Stimulated activated CD4-positive, alpha-beta T cell treated with anti-CD3 and anti-CD28 coated beads, TNF-alpha, amount 100 ng/mL, for 1 hour (primary cell): ENCODE measurements around the gene ACSM3.
"Not testable (repeated sequence)": the region's sequence is repeated elsewhere in the genome, so short reads cannot be mapped to it uniquely, and the experiment has no call there.

ENCODE experiments used
- DNase-seq, 3 donors: peaks; one replicate each; pipeline ENCODE4 v3.0.0-alpha.2; 2020; ENCODE audit warnings: low read depth in 3 of 3, low spot score in 1 of 3

Gene ACSM3

GRCh38 chr16:20803561-20804214 is 39.9 kb downstream of the ACSM3 start:
- DNase-seq, result no peak

DNA sequence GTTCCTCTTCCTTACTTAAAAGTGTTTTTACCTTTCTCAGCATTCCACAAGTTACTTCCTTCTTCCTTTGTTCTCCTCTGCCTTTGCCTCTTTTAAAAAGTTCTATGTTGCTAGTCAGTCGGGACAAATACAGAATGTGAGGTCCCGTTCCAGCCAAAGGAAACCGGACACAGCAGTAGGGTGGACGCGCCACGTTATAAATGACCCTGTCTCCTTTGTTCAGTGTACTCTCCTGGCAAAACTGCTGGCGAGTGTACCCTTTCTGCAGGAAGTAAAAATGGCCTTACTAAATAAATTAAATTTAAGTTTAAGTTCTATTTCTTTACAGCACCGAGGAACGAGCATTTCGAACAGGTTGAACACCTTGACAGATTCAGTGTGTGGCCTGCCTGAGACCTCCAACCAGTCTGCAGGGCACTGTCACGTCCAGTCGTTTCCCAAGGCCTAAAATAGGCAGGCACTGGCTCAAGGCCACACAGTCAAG is 41.9 kb downstream of the ACSM3 start:
- DNase-seq, result not testable (repeated sequence)

DNA sequence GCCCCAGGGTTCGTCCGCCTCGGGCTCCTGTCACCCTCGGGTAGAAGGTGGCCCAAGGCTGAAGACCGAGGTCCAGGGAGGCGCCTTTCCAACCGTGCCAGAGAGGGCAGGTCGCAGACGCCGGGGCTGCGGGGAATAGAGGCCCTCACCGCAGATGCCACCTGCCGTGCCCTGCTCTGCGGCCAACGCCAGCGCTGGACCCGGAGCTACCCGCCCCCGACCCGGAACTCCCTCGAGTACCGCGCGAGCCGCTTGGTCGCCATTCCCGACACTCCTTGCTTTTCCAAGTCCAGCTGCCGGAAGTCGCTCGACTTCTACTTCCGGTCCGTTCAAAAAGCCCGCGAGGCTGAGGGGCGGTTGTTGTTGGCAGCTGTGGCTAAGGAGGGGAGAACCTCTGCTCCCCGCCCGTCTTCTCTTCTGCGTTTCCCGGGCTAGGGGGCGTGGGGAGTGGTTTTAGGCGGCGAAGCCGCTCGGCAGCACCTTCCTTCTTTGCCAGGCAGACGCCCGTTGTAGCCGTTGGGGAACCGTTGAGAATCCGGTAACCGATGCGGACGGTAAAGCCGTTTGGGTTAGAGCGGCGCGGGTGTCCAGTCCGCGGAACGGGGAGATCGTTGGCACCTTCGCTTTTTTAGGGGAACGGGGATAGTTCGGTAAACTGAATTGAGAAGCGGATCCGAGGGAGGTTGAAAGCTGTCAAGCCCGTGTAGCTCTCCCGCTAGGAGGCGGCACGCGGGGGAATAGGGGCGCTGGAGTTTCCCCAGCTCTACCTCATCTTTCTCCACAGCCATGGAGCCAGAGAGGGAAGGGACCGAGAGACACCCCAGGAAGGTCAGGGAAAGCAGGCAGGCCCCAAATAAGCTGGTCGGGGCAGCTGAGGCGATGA is 42.6 kb downstream of the ACSM3 start, which contains the start of the genes ERI2 and REXO5:
Gene ERI2, minus strand, starts transcription at position 305 of the 883 bp plus-strand sequence. Its CDS starts 42 bp downstream, at position 263.
Gene REXO5, plus strand, starts transcription at position 360 of the 883 bp plus-strand sequence. Its CDS starts 427 bp downstream, at position 787.
- peak; percentile 21 to 58 (median 36) for DNase-seq

DNA sequence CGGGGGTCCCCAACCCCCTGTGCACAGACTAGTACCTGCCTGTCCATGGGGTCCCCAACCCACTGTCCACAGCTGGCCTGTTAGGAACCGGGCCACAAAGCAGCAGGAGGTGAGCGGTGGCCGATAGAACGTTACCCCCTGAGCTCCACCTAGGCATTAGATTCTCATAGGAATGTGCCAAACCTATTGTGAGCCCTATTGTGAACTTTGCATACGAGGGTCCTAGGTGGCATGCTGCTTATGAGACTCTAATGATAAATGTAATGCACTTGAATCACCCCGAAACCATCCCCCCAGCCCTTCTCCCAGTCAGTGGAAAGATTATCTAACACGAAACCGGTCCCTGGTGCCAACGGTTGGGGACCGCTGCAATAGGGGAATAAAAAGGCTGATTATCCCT is 44.0 kb downstream of the ACSM3 start:
- no peak for DNase-seq

GRCh38 chr16:20811889-20812439 is 48.1 kb downstream of the ACSM3 start:
- DNase-seq, result no peak

GRCh38 chr16:20812510-20812909 is 48.7 kb downstream of the ACSM3 start:
- no peak for DNase-seq

DNA sequence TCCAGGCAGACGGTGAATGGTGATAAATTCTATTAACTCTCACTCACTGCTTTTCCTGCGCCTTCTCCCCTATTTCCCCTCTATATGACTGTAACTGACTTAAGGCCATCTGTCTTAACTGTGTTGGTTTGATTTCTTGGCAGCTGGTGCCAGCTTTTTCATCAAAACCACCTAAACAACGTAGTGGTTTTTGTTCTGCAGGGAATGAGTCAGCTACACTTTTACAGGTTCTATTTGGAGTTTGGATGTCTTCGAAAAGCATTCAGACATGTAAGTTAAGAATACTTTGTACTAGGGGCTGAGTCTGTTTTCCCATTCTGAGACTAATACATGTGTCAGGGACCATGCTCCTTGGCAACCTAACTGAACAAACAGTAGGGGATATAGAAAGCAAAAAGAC is 51.0 kb downstream of the ACSM3 start:
- DNase-seq, result no peak

DNA sequence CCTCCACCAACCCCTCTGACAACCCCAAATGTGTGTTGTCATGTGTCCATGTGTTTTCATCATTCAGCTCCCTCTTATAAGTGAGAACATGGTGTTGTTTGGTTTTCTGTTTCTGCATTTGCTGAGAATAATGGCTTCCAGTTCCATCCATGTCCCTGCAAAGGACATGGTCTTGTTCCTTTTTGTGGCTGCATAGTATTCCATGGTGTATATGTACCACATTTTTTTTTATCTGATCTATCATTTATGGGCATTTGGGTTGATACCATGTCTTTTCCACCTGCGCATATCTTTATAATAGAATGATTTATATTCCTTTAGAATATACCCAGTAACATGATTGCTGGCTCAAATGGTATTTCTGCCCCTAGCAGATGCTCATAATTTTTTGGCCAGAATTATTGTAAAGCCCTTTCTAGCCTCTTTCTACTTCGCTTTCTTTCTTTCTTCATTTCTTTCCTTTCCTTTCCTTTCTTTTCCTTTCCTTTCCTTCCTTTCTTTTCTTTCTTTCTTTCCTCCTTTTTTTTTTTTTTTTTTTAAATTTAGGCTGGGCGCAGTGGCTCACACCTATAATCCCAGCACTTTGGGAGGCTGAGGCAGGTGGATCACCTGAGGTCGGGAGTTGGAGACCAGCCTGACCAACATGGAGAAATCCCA is 55.2 kb downstream of the ACSM3 start:
- no peak for DNase-seq

GRCh38 chr16:20821682-20822081 is 57.9 kb downstream of the ACSM3 start:
- no peak for DNase-seq

GRCh38 chr16:20822521-20823325 is 58.9 kb downstream of the ACSM3 start:
- no peak for DNase-seq

DNA sequence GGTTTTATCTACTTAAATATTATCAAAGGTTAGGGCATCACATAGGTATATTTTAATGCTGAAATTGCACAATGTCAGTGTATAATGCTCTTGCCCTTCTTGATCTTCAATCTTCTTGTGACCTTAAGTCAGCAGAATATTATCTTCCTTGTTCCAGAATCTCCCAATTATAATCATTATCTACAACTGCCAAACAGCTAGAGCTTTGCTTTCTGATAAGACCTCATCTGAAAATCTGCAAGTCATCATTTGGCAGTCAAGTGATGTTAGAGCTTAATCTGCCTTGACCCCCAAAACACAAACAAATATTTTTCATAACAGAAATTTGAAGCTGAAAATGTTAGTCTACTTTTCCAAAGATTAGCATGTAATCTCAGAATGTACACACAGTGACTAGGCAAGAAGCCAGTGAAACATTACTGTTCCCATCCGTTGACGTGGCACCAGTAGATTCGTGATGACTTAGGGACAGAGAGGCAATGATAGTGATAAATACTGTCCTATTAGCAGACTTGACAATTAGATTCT is 62.3 kb downstream of the ACSM3 start:
- no peak for DNase-seq

DNA sequence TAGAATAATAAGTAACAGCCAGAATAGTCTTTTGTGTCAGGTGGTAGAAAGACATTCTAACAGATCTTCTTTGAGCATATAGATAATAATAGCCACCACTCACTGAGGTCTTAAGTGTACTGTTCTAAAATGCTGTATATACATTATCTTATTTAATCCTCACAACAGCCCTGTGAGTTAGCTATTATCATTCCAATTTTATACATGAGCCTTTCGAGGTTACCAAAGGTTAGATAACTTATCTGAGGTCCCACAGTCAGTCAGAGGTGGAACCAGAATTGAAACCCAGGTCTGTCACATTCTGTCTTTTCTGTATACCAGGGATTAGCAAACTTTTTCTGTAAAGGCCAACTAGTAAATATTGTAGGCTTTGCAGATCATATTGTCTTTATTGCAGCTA is 65.7 kb downstream of the ACSM3 start:
- no peak for DNase-seq

DNA sequence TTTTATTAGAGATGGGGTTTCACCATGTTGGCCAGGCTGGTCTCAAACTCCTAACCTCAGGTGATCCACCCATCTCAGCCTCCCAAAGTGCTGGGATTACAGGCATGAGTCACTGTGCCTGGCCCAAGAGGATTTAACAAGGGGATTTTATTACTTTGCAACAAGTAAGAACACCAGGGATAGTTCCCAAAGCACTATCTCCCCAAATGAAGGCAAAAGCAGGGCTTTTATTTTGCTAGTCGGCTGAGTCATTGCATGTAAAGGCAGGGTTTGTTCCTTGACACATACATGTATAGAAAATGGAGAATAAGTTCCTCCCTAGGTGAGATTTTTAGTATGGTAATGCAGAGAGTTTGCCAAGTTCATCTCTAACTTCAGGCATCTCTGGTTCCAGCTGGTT is 66.6 kb downstream of the ACSM3 start:
- DNase-seq, result no peak

- DNase-seq, result no peak
These were observed 69.3 kb downstream of the ACSM3 start for GRCh38 chr16:20833086-20833485.

DNA sequence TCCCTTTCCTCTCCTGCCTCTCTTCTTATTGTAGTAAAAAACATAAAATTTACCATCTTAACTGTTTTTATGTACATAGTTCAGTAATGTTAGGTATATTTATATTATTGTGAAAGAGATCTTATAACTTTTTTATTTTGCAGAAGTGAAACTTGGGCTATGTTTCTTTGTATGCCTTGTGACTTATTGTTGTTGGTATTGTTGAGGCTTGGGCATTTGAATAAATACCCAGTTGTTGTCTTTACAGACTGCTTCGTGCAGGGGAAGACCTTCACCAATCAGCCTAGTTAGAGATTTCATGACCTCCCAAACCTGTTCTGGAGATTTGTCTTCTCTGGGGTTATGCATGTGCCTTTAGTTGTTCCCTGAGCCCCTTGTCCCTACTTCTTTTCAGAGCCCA is 74.4 kb downstream of the ACSM3 start:
- DNase-seq, result no peak

DNA sequence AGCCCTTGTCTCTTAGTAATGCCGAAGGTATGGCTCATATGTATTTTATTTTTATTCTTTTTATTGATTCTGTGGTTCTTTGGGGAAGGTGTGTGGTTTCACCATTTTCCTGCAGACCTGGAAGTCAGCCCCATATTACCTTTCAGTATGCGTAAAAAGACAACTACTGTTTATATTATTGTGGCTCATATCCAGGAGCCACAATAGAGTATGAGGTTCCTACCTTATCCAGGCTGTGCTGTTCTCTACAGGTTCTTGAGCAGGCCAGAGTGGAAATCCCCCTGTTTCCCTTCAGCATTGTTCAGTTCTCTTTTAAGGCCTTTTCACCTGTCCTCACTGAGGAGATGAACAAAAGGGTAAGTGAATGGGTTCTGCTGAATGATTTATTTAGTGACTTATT is 75.7 kb downstream of the ACSM3 start:
- DNase-seq, result no peak

DNA sequence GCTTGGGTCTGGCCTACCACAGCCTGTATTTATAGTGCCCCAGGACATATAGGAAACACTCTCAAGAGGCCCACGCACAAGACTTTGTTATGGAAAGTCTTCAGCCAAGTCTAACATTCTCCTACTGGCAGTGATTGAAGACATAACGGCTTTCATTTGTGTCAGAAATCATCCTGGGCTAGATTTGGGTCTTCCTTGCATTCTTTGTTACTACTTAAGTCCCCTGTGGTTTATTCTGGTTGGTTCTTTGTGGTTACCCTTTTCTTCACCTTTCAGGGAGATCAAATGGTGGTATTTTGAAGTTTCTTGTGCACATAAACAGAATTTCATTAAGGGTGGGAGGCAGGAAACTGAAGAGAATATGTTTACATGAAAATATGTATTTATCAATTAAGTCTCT is 80.2 kb downstream of the ACSM3 start:
- no peak for DNase-seq

DNA sequence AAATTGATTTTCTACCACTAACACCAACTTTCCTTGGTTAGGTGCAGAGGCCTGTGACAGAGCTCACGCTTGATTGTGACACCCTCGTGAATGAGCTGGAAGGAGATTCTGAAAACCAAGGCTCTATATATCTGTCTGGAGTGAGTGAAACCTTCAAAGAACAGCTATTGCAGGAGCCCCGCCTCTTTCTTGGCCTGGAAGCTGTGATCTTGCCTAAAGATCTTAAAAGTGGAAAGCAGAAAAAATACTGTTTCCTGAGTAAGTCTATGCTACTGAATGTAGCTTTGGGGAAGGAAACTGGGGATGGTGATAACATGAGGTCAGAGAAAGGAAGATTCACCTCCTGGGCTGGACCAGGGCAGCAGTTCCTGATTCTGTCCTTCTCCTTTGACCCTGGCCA is 80.8 kb downstream of the ACSM3 start:
- no peak for DNase-seq

GRCh38 chr16:20846030-20846429 is 82.2 kb downstream of the ACSM3 start:
- no peak for DNase-seq

GRCh38 chr16:20846551-20846950 is 82.7 kb downstream of the ACSM3 start:
- DNase-seq, result no peak
